K562 (cell line): ENCODE results near the gene GFRAL. TPM values are rescaled to one million over a fixed set of nuclear protein-coding genes. Genes with fewer than 3 reads are reported as not detected.

Source experiments
- ATAC-seq: fragments of 200-7000 bp; cut with Tn5 transposase; 3 replicates; pipeline ENCODE4 v1.9.1; 2020; ENCODE audit warnings: moderate library complexity
- BruUV-seq: library from RNA; stranded (reverse); fragments of 400-500 nt; replicated peaks from 2 replicates; lab custom pipeline; 2021; lab: Mats Ljungman, UMichigan
- CTCF ChIA-PET: fragments of 300-600 bp; formaldehyde crosslinking; extraction: SDS; loops from one replicate; lab custom pipeline; 2021; ENCODE audit warnings: low intra/inter-chr PET ratio; lab: Yijun Ruan, JAX
- POLR2A ChIA-PET: fragments of 300-600, 350-650 bp; sonication (Branson Sonifier 250); formaldehyde crosslinking; extraction: SDS; loops from one replicate; lab custom pipeline; 2021; ENCODE audit warnings: antibody characterized with exemption, inconsistent platforms; lab: Yijun Ruan, JAX
- DNase-seq, 4 experiments: peaks; one replicate each; pipeline versions ENCODE4 v3.0.0 to v3.0.0-alpha.2; 2011 to 2018; ENCODE audit warnings: low spot score in 3 of 4, mixed read lengths in 3 of 4; ENCODE audit errors: extremely low read depth in 1 of 4
- FAIRE-seq: peaks from 2 replicates; lab custom pipeline; 2011; peaks lifted over from hg19 to GRCh38; lab: Jason Lieb, UNC
- H2AFZ ChIP-seq: 2 replicates; pipeline ENCODE4 v1.6.0; 2011; ENCODE audit warnings: low read depth, low read length, control low read depth, inconsistent platforms
- H3K27ac ChIP-seq: fragments of 200-600 bp; 3 replicates; pipeline ENCODE4 v1.8.0; 2011; ENCODE audit warnings: low read depth, mild to moderate bottlenecking, control low read depth, inconsistent platforms, low read length, moderate library complexity, mixed read lengths; ENCODE audit errors: extremely low read depth
- H3K27me3 ChIP-seq, 2 experiments: fragments of 300-600 bp in 1 of 2; 2 replicates in 1 of 2; 3 replicates in 1 of 2; pipeline versions ENCODE4 v1.6.0 to v1.8.0; 2011; ENCODE audit warnings: inconsistent platforms in 2 of 2, low read length in 2 of 2, mild to moderate bottlenecking in 1 of 2, mixed read lengths in 1 of 2, moderate library complexity in 1 of 2; ENCODE audit not compliant: control insufficient read depth in 2 of 2, insufficient read depth in 2 of 2
- H3K36me3 ChIP-seq: fragments of 300-600 bp; 3 replicates; pipeline ENCODE4 v1.8.0; 2011; ENCODE audit warnings: mild to moderate bottlenecking, low read length, inconsistent platforms; ENCODE audit not compliant: control insufficient read depth, insufficient read depth
- H3K4me1 ChIP-seq, 2 experiments: fragments of 200-600 bp in 1 of 2; replicated peaks in 1 of 2; 2 replicates in 1 of 2; 3 replicates in 1 of 2; pipeline versions ENCODE4 v1.5.1 to v1.8.0; 2011; ENCODE audit warnings: inconsistent platforms in 2 of 2, low read length in 2 of 2, mild to moderate bottlenecking in 1 of 2, mixed read lengths in 1 of 2, moderate library complexity in 1 of 2; ENCODE audit not compliant: control insufficient read depth in 2 of 2, insufficient read depth in 2 of 2
- H3K4me2 ChIP-seq: 2 replicates; pipeline ENCODE4 v1.6.1; 2011; ENCODE audit warnings: low read length, control low read depth, inconsistent platforms, mixed read lengths; ENCODE audit not compliant: insufficient read depth
- H3K4me3 ChIP-seq: fragments of 200-600 bp; sonication (generic), shearing (Covaris generic); 2 replicates; pipeline ENCODE4 v1.5.1; 2016; ENCODE audit warnings: control low read depth, inconsistent platforms
- H3K79me2 ChIP-seq: fragments of 200-600 bp; 3 replicates; pipeline ENCODE4 v1.8.0; 2011; ENCODE audit warnings: low read length, inconsistent platforms; ENCODE audit not compliant: control insufficient read depth, insufficient read depth
- H3K9ac ChIP-seq, 2 experiments: 2 replicates each; pipeline versions ENCODE4 v1.6.0 to v1.6.1; 2011; ENCODE audit warnings: low read depth in 2 of 2, low read length in 2 of 2, control low read depth in 1 of 2, inconsistent platforms in 1 of 2, mild to moderate bottlenecking in 1 of 2, mixed read lengths in 1 of 2; ENCODE audit not compliant: insufficient read depth in 1 of 2
- H3K9me1 ChIP-seq: one replicate; pipeline ENCODE4 v1.6.0; 2011; ENCODE audit warnings: inconsistent platforms, mild to moderate bottlenecking, low read length, moderate library complexity; ENCODE audit not compliant: control insufficient read depth, insufficient read depth
- H3K9me3 ChIP-seq: replicated peaks from 2 replicates; pipeline ENCODE4 v1.5.1; 2011; ENCODE audit warnings: low read depth, low read length, inconsistent platforms; ENCODE audit not compliant: control insufficient read depth, insufficient read depth
- H4K20me1 ChIP-seq: replicated peaks from 2 replicates; pipeline ENCODE4 v1.6.1; 2011; ENCODE audit warnings: low read length, inconsistent platforms, mixed read lengths; ENCODE audit not compliant: control insufficient read depth, insufficient read depth
- DMBX1 ChIP-seq: fragments of 250-450 bp; sonication (Bioruptor Pico); IDR thresholded peaks from 2 replicates; pipeline ENCODE4 v1.8.0; 2022; ENCODE audit warnings: inconsistent platforms, mild to moderate bottlenecking, moderate library complexity, borderline replicate concordance
- GATA2 ChIP-seq: sonication (generic); formaldehyde crosslinking; IDR thresholded peaks from 2 replicates; pipeline ENCODE4 v1.4.0; 2020; ENCODE audit warnings: mild to moderate bottlenecking, missing genetic modification reagents
- PRMT5 ChIP-seq: sonication (generic); formaldehyde crosslinking; IDR thresholded peaks from 2 replicates; pipeline ENCODE4 v1.5.0; 2020; ENCODE audit warnings: missing genetic modification reagents
- RAD51 ChIP-seq: fragments of 450-650 bp; IDR thresholded peaks from 2 replicates; pipeline ENCODE4 v1.7.1; 2016; ENCODE audit warnings: low read depth, mild to moderate bottlenecking, borderline replicate concordance
- RBM14 ChIP-seq: fragments of 200-400 bp; formaldehyde crosslinking; IDR thresholded peaks from 2 replicates; pipeline ENCODE4 v1.6.1; 2018; ENCODE audit warnings: low read depth, mild to moderate bottlenecking, low read length, moderate library complexity, borderline replicate concordance; ENCODE audit not compliant: insufficient read depth
- RBM15 ChIP-seq: fragments of 200-400 bp; formaldehyde crosslinking; IDR thresholded peaks from 2 replicates; pipeline ENCODE4 v1.6.1; 2018; ENCODE audit warnings: mild to moderate bottlenecking, low read length, moderate library complexity; ENCODE audit not compliant: insufficient read depth
- SMARCC2 ChIP-seq: fragments of 450-650 bp; IDR thresholded peaks from 2 replicates; pipeline ENCODE4 v1.6.1; 2017; ENCODE audit warnings: antibody characterized with exemption, moderate library complexity, mild to moderate bottlenecking, low read depth
- XRCC5 ChIP-seq: fragments of 200-400 bp; formaldehyde crosslinking; IDR thresholded peaks from 2 replicates; pipeline ENCODE4 v1.6.1; 2017; ENCODE audit warnings: low read depth, mild to moderate bottlenecking, low read length
- ZNF239 ChIP-seq: fragments of 250-450 bp; sonication (Bioruptor Pico); IDR thresholded peaks from 2 replicates; pipeline ENCODE4 v1.4.0; 2020; ENCODE audit warnings: mild to moderate bottlenecking
- in situ Hi-C: fragments of 300-500 bp; cut with MboI; formaldehyde crosslinking; loops from 4 replicates; pipeline ENCODE4 v1.15.0; 2018; ENCODE audit warnings: inconsistent platforms, mixed read lengths
- intact Hi-C: fragments of 100-400 bp; cut with micrococcal nuclease; formaldehyde crosslinking; loops from 2 replicates; pipeline ENCODE4 v1.14.2; 2022
- polyA plus RNA-seq, 8 experiments: library from polyadenylated mRNA; depleted of rRNA in 4 of 8; stranded (reverse) in 5 of 8; unstranded in 3 of 8; fragments of >200 nt; fragmentation: Nextera tagmentation in 2 of 8; fragmentation: Illumina TruSeq in 1 of 8; extraction: Ambion mirVana in 2 of 8; extraction: Trizol in 1 of 8; gene quantifications; 2 replicates each; pipeline versions ENCODE4 v1.2.1 to v1.2.3, GENCODE V29; 2011 to 2014; ENCODE audit warnings: inconsistent platforms in 1 of 8, missing spikeins in 1 of 8
- total RNA-seq, 7 experiments: library from RNA; depleted of rRNA in 6 of 7; stranded (reverse); fragments of >200 nt in 6 of 7; fragmentation: Illumina TruSeq in 2 of 7; extraction: Trizol in 2 of 7; gene quantifications; 2 replicates each; pipeline versions ENCODE4 v1.2.1 to v1.2.3, GENCODE V29; 2011 to 2021; ENCODE audit warnings: low replicate concordance in 1 of 7
- TF ChIP-seq, protein P1 (sequence below): fragments of 450-650 bp; IDR thresholded peaks from 2 replicates; pipeline ENCODE4 v1.6.1; 2017; ENCODE audit warnings: antibody characterized with exemption, mild to moderate bottlenecking
- TF ChIP-seq, protein P2 (sequence below): fragments of 200-800 bp; sonication (Bioruptor generic); IDR thresholded peaks from 2 replicates; pipeline ENCODE4 v1.6.1; 2016; ENCODE audit warnings: missing genetic modification characterization, missing compliant biosample characterization

The GFRAL gene
- total and polyA plus RNA-seq, 9 of the 15 experiments (the other 6 are each of a cell fraction or from before 2014, with no cell fraction given) = not detected

DNA sequence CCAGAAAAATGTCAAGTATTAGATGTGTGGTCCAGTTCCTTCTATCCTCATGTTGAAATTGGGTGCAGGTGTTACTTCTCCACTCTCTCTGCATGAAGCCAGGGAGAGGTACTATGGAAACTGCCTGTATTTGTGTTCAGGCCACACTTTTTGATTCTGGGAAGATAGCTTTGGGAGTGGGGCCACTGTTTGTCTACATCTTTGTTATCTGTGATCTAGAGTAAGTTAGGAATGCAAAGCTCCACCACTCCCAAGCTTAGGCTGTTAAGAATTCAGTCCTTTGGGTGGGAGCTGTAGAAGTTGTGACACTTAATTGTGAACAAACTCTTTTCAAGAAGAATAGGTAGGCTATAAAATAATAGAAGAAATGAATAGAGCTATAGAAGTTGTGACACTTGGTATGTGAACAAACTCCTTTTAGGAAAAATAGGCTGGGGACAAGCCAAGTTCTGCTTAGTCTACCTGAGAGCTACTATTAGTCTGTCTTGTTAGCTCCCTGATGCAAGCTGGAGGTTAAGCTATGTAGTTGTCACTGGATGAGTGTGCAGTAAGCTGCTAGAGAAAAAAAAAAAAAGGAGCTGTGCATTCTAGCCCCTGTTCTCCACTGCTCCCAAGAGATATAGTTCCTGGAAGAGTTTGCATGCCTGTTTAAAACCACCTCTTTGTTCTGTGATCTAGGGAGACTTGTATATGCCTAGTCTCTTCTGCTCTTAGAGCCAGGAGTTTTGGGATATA is 7.1 kb upstream of the GFRAL start:
- ATAC-seq (no peak), FAIRE-seq (no peak), DNase-seq (no peak)
- ChIA-PET POLR2A (no interaction called here), CTCF (no interaction called here)
- Histone ChIP-seq H2AFZ (no peak overlapping the region), H3K4me2 (no peak overlapping the region), H3K27ac (no peak overlapping the region), H3K9me3 (no peaks in the 10 kb centered on the region), H3K4me3 (no peak overlapping the region), H3K9ac (no peak overlapping the region), H4K20me1 (no peaks in the 10 kb centered on the region), H3K79me2 (no peaks in the 10 kb centered on the region), H3K4me1 (no peaks in the 10 kb centered on the region), H3K27me3 (no peaks in the 10 kb centered on the region), H3K9me1 (no peaks in the 10 kb centered on the region), H3K36me3 (no peaks in the 10 kb centered on the region)
- intact Hi-C loops = no loop called here
- BruUV-seq = no TSS peak
- in situ Hi-C loops = no loop called here
- no peak for TF ChIP-seq DMBX1 (CRISPR knock-in tag)
- TF ChIP-seq SMARCC2 = no peak
- TF ChIP-seq GATA2 (CRISPR knock-in tag) = no peak
- TF ChIP-seq PRMT5 = no peak
- TF ChIP-seq RBM14 = no peak
- TF ChIP-seq, protein P1, sequence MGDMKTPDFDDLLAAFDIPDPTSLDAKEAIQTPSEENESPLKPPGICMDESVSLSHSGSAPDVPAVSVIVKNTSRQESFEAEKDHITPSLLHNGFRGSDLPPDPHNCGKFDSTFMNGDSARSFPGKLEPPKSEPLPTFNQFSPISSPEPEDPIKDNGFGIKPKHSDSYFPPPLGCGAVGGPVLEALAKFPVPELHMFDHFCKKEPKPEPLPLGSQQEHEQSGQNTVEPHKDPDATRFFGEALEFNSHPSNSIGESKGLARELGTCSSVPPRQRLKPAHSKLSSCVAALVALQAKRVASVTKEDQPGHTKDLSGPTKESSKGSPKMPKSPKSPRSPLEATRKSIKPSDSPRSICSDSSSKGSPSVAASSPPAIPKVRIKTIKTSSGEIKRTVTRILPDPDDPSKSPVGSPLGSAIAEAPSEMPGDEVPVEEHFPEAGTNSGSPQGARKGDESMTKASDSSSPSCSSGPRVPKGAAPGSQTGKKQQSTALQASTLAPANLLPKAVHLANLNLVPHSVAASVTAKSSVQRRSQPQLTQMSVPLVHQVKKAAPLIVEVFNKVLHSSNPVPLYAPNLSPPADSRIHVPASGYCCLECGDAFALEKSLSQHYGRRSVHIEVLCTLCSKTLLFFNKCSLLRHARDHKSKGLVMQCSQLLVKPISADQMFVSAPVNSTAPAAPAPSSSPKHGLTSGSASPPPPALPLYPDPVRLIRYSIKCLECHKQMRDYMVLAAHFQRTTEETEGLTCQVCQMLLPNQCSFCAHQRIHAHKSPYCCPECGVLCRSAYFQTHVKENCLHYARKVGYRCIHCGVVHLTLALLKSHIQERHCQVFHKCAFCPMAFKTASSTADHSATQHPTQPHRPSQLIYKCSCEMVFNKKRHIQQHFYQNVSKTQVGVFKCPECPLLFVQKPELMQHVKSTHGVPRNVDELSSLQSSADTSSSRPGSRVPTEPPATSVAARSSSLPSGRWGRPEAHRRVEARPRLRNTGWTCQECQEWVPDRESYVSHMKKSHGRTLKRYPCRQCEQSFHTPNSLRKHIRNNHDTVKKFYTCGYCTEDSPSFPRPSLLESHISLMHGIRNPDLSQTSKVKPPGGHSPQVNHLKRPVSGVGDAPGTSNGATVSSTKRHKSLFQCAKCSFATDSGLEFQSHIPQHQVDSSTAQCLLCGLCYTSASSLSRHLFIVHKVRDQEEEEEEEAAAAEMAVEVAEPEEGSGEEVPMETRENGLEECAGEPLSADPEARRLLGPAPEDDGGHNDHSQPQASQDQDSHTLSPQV = no peak
- TF ChIP-seq RBM15 = no peak
- no peak for TF ChIP-seq XRCC5
- no peak for TF ChIP-seq RAD51
- TF ChIP-seq, protein P2, sequence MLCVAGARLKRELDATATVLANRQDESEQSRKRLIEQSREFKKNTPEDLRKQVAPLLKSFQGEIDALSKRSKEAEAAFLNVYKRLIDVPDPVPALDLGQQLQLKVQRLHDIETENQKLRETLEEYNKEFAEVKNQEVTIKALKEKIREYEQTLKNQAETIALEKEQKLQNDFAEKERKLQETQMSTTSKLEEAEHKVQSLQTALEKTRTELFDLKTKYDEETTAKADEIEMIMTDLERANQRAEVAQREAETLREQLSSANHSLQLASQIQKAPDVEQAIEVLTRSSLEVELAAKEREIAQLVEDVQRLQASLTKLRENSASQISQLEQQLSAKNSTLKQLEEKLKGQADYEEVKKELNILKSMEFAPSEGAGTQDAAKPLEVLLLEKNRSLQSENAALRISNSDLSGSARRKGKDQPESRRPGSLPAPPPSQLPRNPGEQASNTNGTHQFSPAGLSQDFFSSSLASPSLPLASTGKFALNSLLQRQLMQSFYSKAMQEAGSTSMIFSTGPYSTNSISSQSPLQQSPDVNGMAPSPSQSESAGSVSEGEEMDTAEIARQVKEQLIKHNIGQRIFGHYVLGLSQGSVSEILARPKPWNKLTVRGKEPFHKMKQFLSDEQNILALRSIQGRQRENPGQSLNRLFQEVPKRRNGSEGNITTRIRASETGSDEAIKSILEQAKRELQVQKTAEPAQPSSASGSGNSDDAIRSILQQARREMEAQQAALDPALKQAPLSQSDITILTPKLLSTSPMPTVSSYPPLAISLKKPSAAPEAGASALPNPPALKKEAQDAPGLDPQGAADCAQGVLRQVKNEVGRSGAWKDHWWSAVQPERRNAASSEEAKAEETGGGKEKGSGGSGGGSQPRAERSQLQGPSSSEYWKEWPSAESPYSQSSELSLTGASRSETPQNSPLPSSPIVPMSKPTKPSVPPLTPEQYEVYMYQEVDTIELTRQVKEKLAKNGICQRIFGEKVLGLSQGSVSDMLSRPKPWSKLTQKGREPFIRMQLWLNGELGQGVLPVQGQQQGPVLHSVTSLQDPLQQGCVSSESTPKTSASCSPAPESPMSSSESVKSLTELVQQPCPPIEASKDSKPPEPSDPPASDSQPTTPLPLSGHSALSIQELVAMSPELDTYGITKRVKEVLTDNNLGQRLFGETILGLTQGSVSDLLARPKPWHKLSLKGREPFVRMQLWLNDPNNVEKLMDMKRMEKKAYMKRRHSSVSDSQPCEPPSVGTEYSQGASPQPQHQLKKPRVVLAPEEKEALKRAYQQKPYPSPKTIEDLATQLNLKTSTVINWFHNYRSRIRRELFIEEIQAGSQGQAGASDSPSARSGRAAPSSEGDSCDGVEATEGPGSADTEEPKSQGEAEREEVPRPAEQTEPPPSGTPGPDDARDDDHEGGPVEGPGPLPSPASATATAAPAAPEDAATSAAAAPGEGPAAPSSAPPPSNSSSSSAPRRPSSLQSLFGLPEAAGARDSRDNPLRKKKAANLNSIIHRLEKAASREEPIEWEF = no peak
- no peak for TF ChIP-seq ZNF239 (CRISPR knock-in tag)
